SK-N-SH (cell line): ENCODE data around the gene REEP1. TPM values are rescaled to one million over a fixed set of nuclear protein-coding genes. Genes with fewer than 3 reads are reported as not detected.

Experiments used
- CTCF ChIA-PET: fragments of 300-600, 350-600 bp; formaldehyde crosslinking; extraction: SDS; loops from one replicate; lab custom pipeline; 2021; lab: Yijun Ruan, JAX
- POLR2A ChIA-PET: fragments of 350-600 bp; sonication (Branson Sonifier 250); formaldehyde crosslinking; extraction: SDS; loops from one replicate; lab custom pipeline; 2020; ENCODE audit warnings: antibody characterized with exemption, inconsistent platforms; lab: Yijun Ruan, JAX
- DNase-seq: peaks from one replicate; pipeline ENCODE4 v3.0.0; 2012
- H2AFZ ChIP-seq: fragments of 200-600 bp; sonication (generic); 2 replicates; pipeline ENCODE4 v1.8.1; 2016; ENCODE audit warnings: antibody characterized with exemption, mild to moderate bottlenecking, low read depth
- H3F3A ChIP-seq: fragments of 200-600 bp; sonication (generic); replicated peaks from 2 replicates; pipeline ENCODE3; 2016; ENCODE audit warnings: antibody characterized with exemption, mild to moderate bottlenecking; ENCODE audit not compliant: insufficient read depth
- H3K27ac ChIP-seq, 2 experiments: fragments of 200-500 bp in 1 of 2; fragments of 200-600 bp in 1 of 2; sonication (Bioruptor generic) in 1 of 2; sonication (generic), shearing (Covaris generic) in 1 of 2; 2 replicates each; pipeline versions ENCODE4 v1.5.1 to v1.6.1; 2014 to 2016; ENCODE audit warnings: low read depth in 2 of 2, inconsistent platforms in 1 of 2, low read length in 1 of 2, mild to moderate bottlenecking in 1 of 2, mixed read lengths in 1 of 2
- H3K27me3 ChIP-seq: fragments of 200-600 bp; sonication (generic), shearing (Covaris generic); 2 replicates; pipeline ENCODE4 v1.6.1; 2016; ENCODE audit warnings: mixed run types; ENCODE audit not compliant: insufficient read depth
- H3K36me3 ChIP-seq, 2 experiments: fragments of 200-500 bp in 1 of 2; fragments of 200-600 bp in 1 of 2; sonication (Bioruptor generic) in 1 of 2; sonication (generic) in 1 of 2; replicated peaks in 1 of 2; 2 replicates each; pipeline versions ENCODE3 to v1.5.1; 2014 to 2016; ENCODE audit warnings: low read length in 1 of 2, mild to moderate bottlenecking in 1 of 2; ENCODE audit not compliant: insufficient read depth in 2 of 2, control insufficient read depth in 1 of 2
- H3K4me1 ChIP-seq, 2 experiments: fragments of 200-500 bp in 1 of 2; fragments of 200-600 bp in 1 of 2; sonication (Bioruptor generic) in 1 of 2; sonication (generic), shearing (Covaris generic) in 1 of 2; 2 replicates each; pipeline versions ENCODE4 v1.5.1 to v1.6.1; 2014 to 2016; ENCODE audit warnings: low read depth in 1 of 2, low read length in 1 of 2, mixed run types in 1 of 2; ENCODE audit not compliant: insufficient read depth in 2 of 2, control insufficient read depth in 1 of 2
- H3K4me2 ChIP-seq: fragments of 200-600 bp; sonication (generic), shearing (Covaris generic); 2 replicates; pipeline ENCODE4 v1.6.1; 2017; ENCODE audit warnings: mixed run types
- H3K4me3 ChIP-seq, 2 experiments: fragments of 200-500 bp in 1 of 2; fragments of 200-600 bp in 1 of 2; sonication (Bioruptor generic) in 1 of 2; sonication (generic), shearing (Covaris generic) in 1 of 2; 2 replicates each; pipeline versions ENCODE4 v1.5.1 to v1.8.1; 2014 to 2016; ENCODE audit warnings: low read depth in 2 of 2, inconsistent platforms in 1 of 2, low read length in 1 of 2, mild to moderate bottlenecking in 1 of 2, mixed read lengths in 1 of 2, moderate library complexity in 1 of 2
- H3K79me2 ChIP-seq: fragments of 200-600 bp; sonication (generic); 2 replicates; pipeline ENCODE4 v1.8.1; 2017; ENCODE audit warnings: mild to moderate bottlenecking; ENCODE audit not compliant: insufficient read depth
- H3K9ac ChIP-seq: fragments of 200-600 bp; sonication (generic); 2 replicates; pipeline ENCODE4 v1.6.1; 2017; ENCODE audit warnings: mixed run types
- H3K9me2 ChIP-seq: fragments of 200-600 bp; sonication (generic); 2 replicates; pipeline ENCODE4 v1.6.1; 2017; ENCODE audit warnings: mixed run types
- H3K9me3 ChIP-seq: fragments of 200-600 bp; sonication (generic); 2 replicates; pipeline ENCODE4 v1.6.1; 2017; ENCODE audit warnings: mixed run types, mild to moderate bottlenecking, moderate library complexity
- H4K20me1 ChIP-seq: fragments of 200-600 bp; sonication (generic); 2 replicates; pipeline ENCODE4 v1.6.1; 2017; ENCODE audit warnings: mild to moderate bottlenecking, mixed run types; ENCODE audit not compliant: insufficient read depth
- CHD2 ChIP-seq: fragments of 150-350 bp; IDR thresholded peaks from 2 replicates; pipeline ENCODE4 v1.6.1; 2018; ENCODE audit warnings: low read length; ENCODE audit not compliant: partially characterized antibody
- ELF1 ChIP-seq: IDR thresholded peaks from 2 replicates; pipeline ENCODE4 v1.4.0; 2012
- EP300 ChIP-seq, 2 experiments: IDR thresholded peaks; 2 replicates each; pipeline versions ENCODE4 v1.4.0 to v1.6.1; 2012; ENCODE audit warnings: borderline replicate concordance in 1 of 2, low read depth in 1 of 2, low read length in 1 of 2
- EZH2phosphoT487 ChIP-seq: fragments of 200-600 bp; sonication (generic); IDR thresholded peaks from 2 replicates; pipeline ENCODE4 v1.6.1; 2017; ENCODE audit warnings: low read depth, mixed run types, mild to moderate bottlenecking, antibody characterized with exemption, moderate library complexity, borderline replicate concordance
- FOXJ3 ChIP-seq: sonication (generic); formaldehyde crosslinking; IDR thresholded peaks from 2 replicates; pipeline ENCODE4 v1.5.1; 2020; ENCODE audit warnings: mild to moderate bottlenecking, missing genetic modification reagents
- GABPA ChIP-seq: IDR thresholded peaks from 2 replicates; pipeline ENCODE4 v1.4.0; 2012; ENCODE audit warnings: low read depth, mild to moderate bottlenecking
- GATA2 ChIP-seq: sonication (generic); formaldehyde crosslinking; IDR thresholded peaks from 2 replicates; pipeline ENCODE4 v1.5.0; 2020; ENCODE audit warnings: mild to moderate bottlenecking, missing genetic modification reagents
- JUND ChIP-seq: IDR thresholded peaks from 2 replicates; pipeline ENCODE4 v1.4.0; 2012
- NRF1 ChIP-seq: IDR thresholded peaks from 2 replicates; pipeline ENCODE4 v1.6.1; 2012; ENCODE audit warnings: low read depth, mild to moderate bottlenecking, low read length
- RFX5 ChIP-seq: IDR thresholded peaks from 2 replicates; pipeline ENCODE4 v1.6.1; 2012; ENCODE audit warnings: mild to moderate bottlenecking, improper control_type of control experiment, low read length
- RXRA ChIP-seq: IDR thresholded peaks from 2 replicates; pipeline ENCODE4 v1.4.0; 2012; ENCODE audit warnings: low read depth, mild to moderate bottlenecking, borderline replicate concordance
- SIN3A ChIP-seq: IDR thresholded peaks from 2 replicates; pipeline ENCODE4 v1.6.1; 2012; ENCODE audit warnings: low read depth, mild to moderate bottlenecking, low read length, moderate library complexity, borderline replicate concordance
- SMC3 ChIP-seq: IDR thresholded peaks from 2 replicates; pipeline ENCODE4 v1.6.1; 2012; ENCODE audit warnings: low read depth, low read length, improper control_type of control experiment
- TCF12 ChIP-seq: IDR thresholded peaks from 2 replicates; pipeline ENCODE4 v1.4.0; 2012
- WGBS: methylation state at CpG from one replicate; pipeline ENCODE4 v1.1.6; 2017; ENCODE audit warnings: low lambda C conversion rate; 5-methylcytosine and 5-hydroxymethylcytosine counted together
- polyA plus RNA-seq, 3 experiments: library from polyadenylated mRNA; depleted of rRNA; stranded (reverse); fragments of >200 nt; gene quantifications; 2 replicates each; pipeline ENCODE4 v1.2.3, GENCODE V29; 2012
- TF ChIP-seq, protein P1 (sequence below): IDR thresholded peaks from 2 replicates; pipeline ENCODE4 v1.6.1; 2012; ENCODE audit warnings: mild to moderate bottlenecking, low read depth, low read length, moderate library complexity
- TF ChIP-seq, protein P2 (sequence below): fragments of 200-600 bp; sonication (generic); IDR thresholded peaks from 2 replicates; pipeline ENCODE4 v1.6.1; 2017; ENCODE audit warnings: antibody characterized with exemption, mild to moderate bottlenecking, moderate library complexity
- TF ChIP-seq, protein P3 (sequence below): fragments of 150-350 bp; IDR thresholded peaks from 2 replicates; pipeline ENCODE4 v1.6.1; 2017; ENCODE audit warnings: antibody characterized with exemption, low read length, low read depth, borderline replicate concordance
- TF ChIP-seq, protein P4 (sequence below): fragments of 150-350 bp; IDR thresholded peaks from 2 replicates; pipeline ENCODE4 v1.6.1; 2016; ENCODE audit warnings: mild to moderate bottlenecking, low read depth, low read length
- TF ChIP-seq, protein P5 (sequence below): IDR thresholded peaks from 2 replicates; pipeline ENCODE4; 2012

The REEP1 gene
- polyA plus RNA-seq, 1 of the 3 experiments (the other 2 are of a cell fraction), result 0.13 TPM

- TF ChIP-seq, protein P1, sequence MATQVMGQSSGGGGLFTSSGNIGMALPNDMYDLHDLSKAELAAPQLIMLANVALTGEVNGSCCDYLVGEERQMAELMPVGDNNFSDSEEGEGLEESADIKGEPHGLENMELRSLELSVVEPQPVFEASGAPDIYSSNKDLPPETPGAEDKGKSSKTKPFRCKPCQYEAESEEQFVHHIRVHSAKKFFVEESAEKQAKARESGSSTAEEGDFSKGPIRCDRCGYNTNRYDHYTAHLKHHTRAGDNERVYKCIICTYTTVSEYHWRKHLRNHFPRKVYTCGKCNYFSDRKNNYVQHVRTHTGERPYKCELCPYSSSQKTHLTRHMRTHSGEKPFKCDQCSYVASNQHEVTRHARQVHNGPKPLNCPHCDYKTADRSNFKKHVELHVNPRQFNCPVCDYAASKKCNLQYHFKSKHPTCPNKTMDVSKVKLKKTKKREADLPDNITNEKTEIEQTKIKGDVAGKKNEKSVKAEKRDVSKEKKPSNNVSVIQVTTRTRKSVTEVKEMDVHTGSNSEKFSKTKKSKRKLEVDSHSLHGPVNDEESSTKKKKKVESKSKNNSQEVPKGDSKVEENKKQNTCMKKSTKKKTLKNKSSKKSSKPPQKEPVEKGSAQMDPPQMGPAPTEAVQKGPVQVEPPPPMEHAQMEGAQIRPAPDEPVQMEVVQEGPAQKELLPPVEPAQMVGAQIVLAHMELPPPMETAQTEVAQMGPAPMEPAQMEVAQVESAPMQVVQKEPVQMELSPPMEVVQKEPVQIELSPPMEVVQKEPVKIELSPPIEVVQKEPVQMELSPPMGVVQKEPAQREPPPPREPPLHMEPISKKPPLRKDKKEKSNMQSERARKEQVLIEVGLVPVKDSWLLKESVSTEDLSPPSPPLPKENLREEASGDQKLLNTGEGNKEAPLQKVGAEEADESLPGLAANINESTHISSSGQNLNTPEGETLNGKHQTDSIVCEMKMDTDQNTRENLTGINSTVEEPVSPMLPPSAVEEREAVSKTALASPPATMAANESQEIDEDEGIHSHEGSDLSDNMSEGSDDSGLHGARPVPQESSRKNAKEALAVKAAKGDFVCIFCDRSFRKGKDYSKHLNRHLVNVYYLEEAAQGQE, result no peak
Measured at GRCh38 chr2:86211033-86211795, 126.2 kb downstream of the REEP1 start (continued).

DNA sequence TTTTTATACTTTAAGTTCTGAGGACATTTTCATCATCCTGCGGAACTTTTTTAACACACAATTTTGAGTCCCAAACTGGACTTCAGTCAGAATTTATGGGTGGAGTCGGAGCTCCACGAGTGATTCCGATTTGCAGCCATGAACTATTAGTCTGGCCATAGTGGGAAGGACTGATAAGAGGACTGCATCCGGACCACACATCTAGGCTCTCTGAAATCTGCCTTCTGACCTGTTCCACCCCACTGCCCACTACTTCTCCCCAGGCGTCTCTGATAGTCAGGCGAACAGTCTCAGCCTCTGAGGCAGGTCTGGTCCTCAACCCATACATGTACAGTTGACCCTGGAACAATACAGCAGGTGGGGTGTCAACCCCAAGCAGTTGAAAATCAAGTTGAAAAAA lies 133.0 kb downstream of the REEP1 start:
- Histone ChIP-seq H3F3A (no peaks in the 10 kb centered on the region), H3K79me2 (peaks cover 60% of the 10 kb centered on the region), H3K27me3 (no peaks in the 10 kb centered on the region), H3K27ac (no peak overlapping the region), H3K9me3 (no peaks in the 10 kb centered on the region), H3K4me1 (peaks cover 0 to 3% of the 10 kb centered on the region in 2 experiments; a peak in 1 of 4 replicates), H3K9ac (no peak overlapping the region), H2AFZ (no peak overlapping the region), H3K4me3 (no peak overlapping the region), H3K4me2 (no peak overlapping the region), H3K9me2 (no peaks in the 10 kb centered on the region), H4K20me1 (no peaks in the 10 kb centered on the region), H3K36me3 (peaks cover 27 to 30% of the 10 kb centered on the region in 2 experiments)
- no peak for DNase-seq
- 94% methylated on average over 7 of the region's 7 CpGs for WGBS
- TF ChIP-seq RXRA (no peak), JUND (no peak), NRF1 (no peak), EP300 (IDR thresholded peaks at IDR 0.05; ENCODE audit: borderline replicate concordance in 1 of 2, low read depth in 1 of 2, low read length in 1 of 2) (no peak), CHD2 (no peak), FOXJ3 (CRISPR knock-in tag) (no peak), EZH2phosphoT487 (no peak), SMC3 (no peak), GATA2 (no peak), SIN3A (no peak), TCF12 (no peak), RFX5 (no peak), ELF1 (no peak), GABPA (no peak)
- TF ChIP-seq, protein P2, sequence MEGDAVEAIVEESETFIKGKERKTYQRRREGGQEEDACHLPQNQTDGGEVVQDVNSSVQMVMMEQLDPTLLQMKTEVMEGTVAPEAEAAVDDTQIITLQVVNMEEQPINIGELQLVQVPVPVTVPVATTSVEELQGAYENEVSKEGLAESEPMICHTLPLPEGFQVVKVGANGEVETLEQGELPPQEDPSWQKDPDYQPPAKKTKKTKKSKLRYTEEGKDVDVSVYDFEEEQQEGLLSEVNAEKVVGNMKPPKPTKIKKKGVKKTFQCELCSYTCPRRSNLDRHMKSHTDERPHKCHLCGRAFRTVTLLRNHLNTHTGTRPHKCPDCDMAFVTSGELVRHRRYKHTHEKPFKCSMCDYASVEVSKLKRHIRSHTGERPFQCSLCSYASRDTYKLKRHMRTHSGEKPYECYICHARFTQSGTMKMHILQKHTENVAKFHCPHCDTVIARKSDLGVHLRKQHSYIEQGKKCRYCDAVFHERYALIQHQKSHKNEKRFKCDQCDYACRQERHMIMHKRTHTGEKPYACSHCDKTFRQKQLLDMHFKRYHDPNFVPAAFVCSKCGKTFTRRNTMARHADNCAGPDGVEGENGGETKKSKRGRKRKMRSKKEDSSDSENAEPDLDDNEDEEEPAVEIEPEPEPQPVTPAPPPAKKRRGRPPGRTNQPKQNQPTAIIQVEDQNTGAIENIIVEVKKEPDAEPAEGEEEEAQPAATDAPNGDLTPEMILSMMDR, result no peak
- TF ChIP-seq, protein P3, sequence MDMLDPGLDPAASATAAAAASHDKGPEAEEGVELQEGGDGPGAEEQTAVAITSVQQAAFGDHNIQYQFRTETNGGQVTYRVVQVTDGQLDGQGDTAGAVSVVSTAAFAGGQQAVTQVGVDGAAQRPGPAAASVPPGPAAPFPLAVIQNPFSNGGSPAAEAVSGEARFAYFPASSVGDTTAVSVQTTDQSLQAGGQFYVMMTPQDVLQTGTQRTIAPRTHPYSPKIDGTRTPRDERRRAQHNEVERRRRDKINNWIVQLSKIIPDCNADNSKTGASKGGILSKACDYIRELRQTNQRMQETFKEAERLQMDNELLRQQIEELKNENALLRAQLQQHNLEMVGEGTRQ, result no peak
- TF ChIP-seq, protein P4, sequence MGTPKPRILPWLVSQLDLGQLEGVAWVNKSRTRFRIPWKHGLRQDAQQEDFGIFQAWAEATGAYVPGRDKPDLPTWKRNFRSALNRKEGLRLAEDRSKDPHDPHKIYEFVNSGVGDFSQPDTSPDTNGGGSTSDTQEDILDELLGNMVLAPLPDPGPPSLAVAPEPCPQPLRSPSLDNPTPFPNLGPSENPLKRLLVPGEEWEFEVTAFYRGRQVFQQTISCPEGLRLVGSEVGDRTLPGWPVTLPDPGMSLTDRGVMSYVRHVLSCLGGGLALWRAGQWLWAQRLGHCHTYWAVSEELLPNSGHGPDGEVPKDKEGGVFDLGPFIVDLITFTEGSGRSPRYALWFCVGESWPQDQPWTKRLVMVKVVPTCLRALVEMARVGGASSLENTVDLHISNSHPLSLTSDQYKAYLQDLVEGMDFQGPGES, result no peak
- TF ChIP-seq, protein P5, sequence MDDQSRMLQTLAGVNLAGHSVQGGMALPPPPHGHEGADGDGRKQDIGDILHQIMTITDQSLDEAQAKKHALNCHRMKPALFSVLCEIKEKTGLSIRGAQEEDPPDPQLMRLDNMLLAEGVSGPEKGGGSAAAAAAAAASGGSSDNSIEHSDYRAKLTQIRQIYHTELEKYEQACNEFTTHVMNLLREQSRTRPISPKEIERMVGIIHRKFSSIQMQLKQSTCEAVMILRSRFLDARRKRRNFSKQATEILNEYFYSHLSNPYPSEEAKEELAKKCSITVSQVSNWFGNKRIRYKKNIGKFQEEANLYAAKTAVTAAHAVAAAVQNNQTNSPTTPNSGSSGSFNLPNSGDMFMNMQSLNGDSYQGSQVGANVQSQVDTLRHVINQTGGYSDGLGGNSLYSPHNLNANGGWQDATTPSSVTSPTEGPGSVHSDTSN, result no peak
- ChIA-PET POLR2A (interaction anchor here (0.6 kb wide), 1 partner anchor 662 kb away, joined by 3 read pairs; no protein-coding TSS in a partner anchor), CTCF (interaction anchor here (1.2 to 3.0 kb wide), 2 partner anchors 17 to 18 kb away, joined by 4 to 17 read pairs; no protein-coding TSS in a partner anchor)
